IMR-90 (cell line): Measurements from ENCODE around the gene ITIH4.

Experiments used
- CTCF ChIP-seq: conservative IDR thresholded peaks from 2 replicates; pipeline ENCODE4 v1.5.1; 2012; ENCODE audit warnings: mild to moderate bottlenecking, low read depth, low read length, improper control_type of control experiment
- POLR2A ChIP-seq: IDR thresholded peaks from 2 replicates; pipeline ENCODE4 v1.6.1; 2012; ENCODE audit warnings: mild to moderate bottlenecking, low read depth, low read length
- RAD21 ChIP-seq: IDR thresholded peaks from 2 replicates; pipeline ENCODE4 v1.6.1; 2012; ENCODE audit warnings: low read length, improper control_type of control experiment
- RFX5 ChIP-seq: IDR thresholded peaks from 2 replicates; pipeline ENCODE4 v1.8.0; 2012; ENCODE audit warnings: low read depth, mild to moderate bottlenecking, low read length, moderate library complexity
- SMC3 ChIP-seq: fragments of 150-350 bp; IDR thresholded peaks from 2 replicates; pipeline ENCODE4 v1.6.1; 2016; ENCODE audit warnings: low read depth, mild to moderate bottlenecking, antibody characterized with exemption, low read length, moderate library complexity

GRCh38 chr3:52845691-52846431, 15.4 kb upstream of the ITIH4 start:
- TF ChIP-seq SMC3 (0 out of 2 replicates have a peak, but pooled peaks have one; percentile 7), POLR2A (no peak), CTCF (peak; percentile 23; the same call in 1 of the 2 replicates), RAD21 (no peak), RFX5 (no peak)
